ENCODE measurements around the gene ATP11B.

ATP11B gene

GRCh38 chr3:182908471-182908870 is 115.2 kb downstream of the ATP11B start:
- TF ChIP-seq, protein P1, sequence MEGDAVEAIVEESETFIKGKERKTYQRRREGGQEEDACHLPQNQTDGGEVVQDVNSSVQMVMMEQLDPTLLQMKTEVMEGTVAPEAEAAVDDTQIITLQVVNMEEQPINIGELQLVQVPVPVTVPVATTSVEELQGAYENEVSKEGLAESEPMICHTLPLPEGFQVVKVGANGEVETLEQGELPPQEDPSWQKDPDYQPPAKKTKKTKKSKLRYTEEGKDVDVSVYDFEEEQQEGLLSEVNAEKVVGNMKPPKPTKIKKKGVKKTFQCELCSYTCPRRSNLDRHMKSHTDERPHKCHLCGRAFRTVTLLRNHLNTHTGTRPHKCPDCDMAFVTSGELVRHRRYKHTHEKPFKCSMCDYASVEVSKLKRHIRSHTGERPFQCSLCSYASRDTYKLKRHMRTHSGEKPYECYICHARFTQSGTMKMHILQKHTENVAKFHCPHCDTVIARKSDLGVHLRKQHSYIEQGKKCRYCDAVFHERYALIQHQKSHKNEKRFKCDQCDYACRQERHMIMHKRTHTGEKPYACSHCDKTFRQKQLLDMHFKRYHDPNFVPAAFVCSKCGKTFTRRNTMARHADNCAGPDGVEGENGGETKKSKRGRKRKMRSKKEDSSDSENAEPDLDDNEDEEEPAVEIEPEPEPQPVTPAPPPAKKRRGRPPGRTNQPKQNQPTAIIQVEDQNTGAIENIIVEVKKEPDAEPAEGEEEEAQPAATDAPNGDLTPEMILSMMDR (IDR thresholded peaks at IDR 0.05; ENCODE audit: low read depth, low read length, missing control alignments): no peak
- H3K4me3 ChIP-seq (ENCODE audit: low read depth, low read length): no peak overlapping the region
- no peak for DNase-seq (ENCODE audit: low read depth)

DNA sequence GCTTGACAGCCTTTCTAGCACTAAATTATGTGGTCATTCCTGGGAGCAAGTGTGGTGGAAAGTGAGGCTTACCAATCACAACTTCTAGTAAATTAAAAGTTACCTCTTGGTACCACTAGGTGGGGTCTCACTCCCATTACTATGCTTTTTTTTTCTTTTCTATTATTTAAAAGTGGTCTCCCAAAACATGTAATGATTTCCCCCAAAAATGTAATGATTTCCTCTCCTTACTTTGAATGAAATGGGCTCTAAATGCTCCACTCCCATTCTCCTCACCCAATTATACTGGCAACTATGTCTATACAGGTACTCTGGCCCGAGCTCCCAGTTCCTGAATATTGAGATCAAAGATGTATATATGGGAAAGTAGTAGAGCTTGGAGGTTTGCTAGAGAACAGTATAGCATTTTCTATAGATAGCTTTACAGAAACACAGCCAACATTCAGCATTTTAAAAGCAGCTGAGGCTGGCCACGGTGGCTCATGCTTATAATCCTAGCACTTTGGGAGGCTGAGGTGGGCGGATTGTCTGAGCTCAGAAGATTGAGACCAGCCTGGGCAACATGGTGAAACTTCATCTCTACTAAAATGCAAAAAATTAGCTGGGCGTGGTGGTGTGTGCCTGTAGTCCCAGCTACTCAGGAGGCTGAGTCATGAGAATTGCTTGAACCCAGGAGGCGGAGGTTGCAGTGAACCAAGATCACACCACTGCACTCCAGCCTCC is 116.2 kb downstream of the ATP11B start:
- no peak for DNase-seq (ENCODE audit: low read depth)
- TF ChIP-seq, protein P1 (IDR thresholded peaks at IDR 0.05; ENCODE audit: low read depth, low read length, missing control alignments): peak; percentile 45

GRCh38 chr3:182910936-182911781 is 117.9 kb downstream of the ATP11B start:
- no peak for DNase-seq (ENCODE audit: low read depth)
- no peak overlapping the region for H3K4me3 ChIP-seq (ENCODE audit: low read depth, low read length)
- TF ChIP-seq, protein P1 (IDR thresholded peaks at IDR 0.05; ENCODE audit: low read depth, low read length, missing control alignments): no peak

More for the DNA sequence above, 116.2 kb downstream of the ATP11B start:
- no peak overlapping the region for H3K4me3 ChIP-seq (ENCODE audit: low read depth, low read length)

DNA sequence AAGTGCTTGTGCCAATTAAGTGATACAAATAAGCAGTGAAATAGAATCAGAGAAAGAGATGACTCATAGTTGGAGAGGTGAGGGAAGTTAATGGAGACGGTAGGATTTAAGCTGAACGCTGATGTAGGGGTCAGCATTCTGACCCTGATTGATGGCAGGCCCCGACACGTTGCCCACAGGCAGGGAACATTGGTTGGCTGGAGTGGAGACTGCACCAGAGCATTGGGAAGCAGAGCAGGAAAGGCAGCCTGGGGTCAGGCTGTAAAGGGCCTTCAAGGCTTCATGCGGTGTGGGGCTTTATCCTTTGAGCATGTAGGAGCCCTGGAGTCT is 118.4 kb downstream of the ATP11B start:
- TF ChIP-seq, protein P1 (IDR thresholded peaks at IDR 0.05; ENCODE audit: low read depth, low read length, missing control alignments): no peak
- H3K4me3 ChIP-seq (ENCODE audit: low read depth, low read length): no peak overlapping the region
- DNase-seq (ENCODE audit: low read depth): no peak

DNA sequence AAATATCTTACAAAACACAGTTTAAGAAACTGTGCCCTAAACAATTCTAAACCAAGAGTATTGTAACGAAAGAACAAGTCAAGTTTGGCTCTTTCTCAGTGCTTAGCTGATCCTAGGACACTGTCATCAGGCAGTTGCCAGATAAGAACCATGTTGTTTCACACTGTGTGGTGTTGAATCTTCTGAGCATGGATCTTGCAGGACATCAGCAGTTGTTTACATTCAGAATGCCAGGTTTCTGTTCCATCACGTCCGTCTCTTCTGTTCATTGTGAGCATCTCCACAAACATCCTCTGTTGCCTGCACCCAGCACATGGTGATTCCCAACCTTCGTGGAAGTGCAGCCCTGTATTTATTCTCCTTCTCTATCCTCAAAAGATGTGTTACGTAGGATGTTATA is 119.2 kb downstream of the ATP11B start:
- DNase-seq (ENCODE audit: low read depth): no peak
- no peak overlapping the region for H3K4me3 ChIP-seq (ENCODE audit: low read depth, low read length)
- TF ChIP-seq, protein P1 (IDR thresholded peaks at IDR 0.05; ENCODE audit: low read depth, low read length, missing control alignments): no peak

GRCh38 chr3:182913889-182914288 is 120.6 kb downstream of the ATP11B start:
- peak; percentile 53 for DNase-seq (ENCODE audit: low read depth)
- H3K4me3 ChIP-seq (ENCODE audit: low read depth, low read length): no peak overlapping the region
- TF ChIP-seq, protein P1 (IDR thresholded peaks at IDR 0.05; ENCODE audit: low read depth, low read length, missing control alignments): no peak
